Smooth muscle cell (in vitro differentiated cells): Measurements from ENCODE around the gene ICAM5. TPM values are rescaled to one million over a fixed set of nuclear protein-coding genes. Genes with fewer than 3 reads are reported as not detected.
A peak's percentile ranks its signal among the peaks of the same experiment; 100 is the strongest.

Source experiments
- DNase-seq: peaks from one replicate; lab custom pipeline; 2025; ENCODE audit not compliant: unreplicated experiment; lab: John Stamatoyannopoulos, UW
- H2AFZ ChIP-seq: fragments of 200-600 bp; sonication (generic); 2 replicates; pipeline ENCODE4 v1.6.0; 2016; ENCODE audit warnings: antibody characterized with exemption, low read depth, mild to moderate bottlenecking
- H3F3A ChIP-seq: fragments of 200-600 bp; sonication (generic); 2 replicates; pipeline ENCODE4 v1.6.0; 2017; ENCODE audit warnings: antibody characterized with exemption, low read depth
- H3K27ac ChIP-seq: fragments of 200-600 bp; sonication (generic); 2 replicates; pipeline ENCODE4 v1.5.1; 2016; ENCODE audit warnings: low read depth, mild to moderate bottlenecking
- H3K27me3 ChIP-seq: fragments of 200-600 bp; sonication (generic); 2 replicates; pipeline ENCODE4 v1.6.1; 2016; ENCODE audit warnings: low read depth, mild to moderate bottlenecking
- H3K36me3 ChIP-seq: fragments of 200-600 bp; sonication (generic); 2 replicates; pipeline ENCODE4 v1.5.1; 2016; ENCODE audit warnings: low read depth
- H3K4me1 ChIP-seq: fragments of 200-600 bp; sonication (generic); 2 replicates; pipeline ENCODE4 v1.5.1; 2016; ENCODE audit warnings: low read depth
- H3K4me2 ChIP-seq: fragments of 200-600 bp; sonication (generic); 2 replicates; pipeline ENCODE4 v1.6.0; 2016; ENCODE audit warnings: mild to moderate bottlenecking
- H3K4me3 ChIP-seq: fragments of 200-600 bp; sonication (generic); 2 replicates; pipeline ENCODE4 v1.5.1; 2016; ENCODE audit warnings: mild to moderate bottlenecking
- H3K79me2 ChIP-seq: fragments of 200-600 bp; sonication (generic); 2 replicates; pipeline ENCODE4 v1.6.0; 2016; ENCODE audit warnings: low read depth, mild to moderate bottlenecking
- H3K9ac ChIP-seq: fragments of 200-600 bp; sonication (generic); 2 replicates; pipeline ENCODE4 v1.6.0; 2016; ENCODE audit warnings: low read depth
- H3K9me3 ChIP-seq: fragments of 200-600 bp; sonication (generic); replicated peaks from 2 replicates; pipeline ENCODE4 v1.5.1; 2016; ENCODE audit warnings: low read depth
- H4K20me1 ChIP-seq: fragments of 200-600 bp; sonication (generic); 2 replicates; pipeline ENCODE4 v1.6.0; 2016; ENCODE audit warnings: low read depth
- WGBS: methylation state at CpG from one replicate; pipeline ENCODE4 v1.1.7; 2016; ENCODE audit warnings: low lambda C conversion rate; 5-methylcytosine and 5-hydroxymethylcytosine counted together
- polyA plus RNA-seq: library from polyadenylated mRNA; unstranded; fragments of >200 nt; fragmentation: Nextera tagmentation; extraction: Ambion mirVana; gene quantifications from 2 replicates; pipeline ENCODE4 v1.2.1, GENCODE V29; 2016
- total RNA-seq: library from RNA; depleted of rRNA; stranded (reverse); fragments of >200 nt; gene quantifications from 2 replicates; pipeline ENCODE4 v1.2.3, GENCODE V29; 2014
- TF ChIP-seq, protein P1 (sequence below): fragments of 200-600 bp; sonication (generic); IDR thresholded peaks from 2 replicates; pipeline ENCODE4 v1.5.1; 2017; ENCODE audit warnings: borderline replicate concordance, mild to moderate bottlenecking, antibody characterized with exemption; ENCODE audit not compliant: insufficient read depth, poor library complexity, severe bottlenecking

ICAM5 gene
- total and polyA plus RNA-seq, 2 experiments from 2014 or later = 4.0 to 4.4 TPM

DNA sequence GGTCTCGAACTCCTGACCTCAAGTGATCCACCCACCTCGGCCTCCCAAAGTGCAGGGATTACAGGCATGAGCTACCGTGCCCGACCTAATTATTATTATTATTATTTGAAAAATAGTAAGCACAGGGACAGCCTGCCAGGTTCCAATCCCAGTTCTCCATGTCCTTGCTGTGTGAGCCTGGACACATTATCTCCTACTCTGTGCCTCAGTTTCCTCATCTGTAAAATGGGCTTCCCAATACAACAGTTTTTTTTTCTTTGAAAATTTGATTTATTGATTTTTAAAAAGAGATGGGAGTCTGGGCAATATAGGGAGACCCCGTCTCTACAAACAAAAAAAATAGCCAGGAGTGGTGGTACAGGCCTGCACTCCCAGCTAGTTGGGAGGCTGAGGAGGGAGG, 16.6 kb downstream of the ICAM5 start:
- no peak overlapping the region for H2AFZ ChIP-seq
- DNase-seq = no peak
- no peaks in the 10 kb centered on the region for H3K27me3 ChIP-seq
- TF ChIP-seq, protein P1, sequence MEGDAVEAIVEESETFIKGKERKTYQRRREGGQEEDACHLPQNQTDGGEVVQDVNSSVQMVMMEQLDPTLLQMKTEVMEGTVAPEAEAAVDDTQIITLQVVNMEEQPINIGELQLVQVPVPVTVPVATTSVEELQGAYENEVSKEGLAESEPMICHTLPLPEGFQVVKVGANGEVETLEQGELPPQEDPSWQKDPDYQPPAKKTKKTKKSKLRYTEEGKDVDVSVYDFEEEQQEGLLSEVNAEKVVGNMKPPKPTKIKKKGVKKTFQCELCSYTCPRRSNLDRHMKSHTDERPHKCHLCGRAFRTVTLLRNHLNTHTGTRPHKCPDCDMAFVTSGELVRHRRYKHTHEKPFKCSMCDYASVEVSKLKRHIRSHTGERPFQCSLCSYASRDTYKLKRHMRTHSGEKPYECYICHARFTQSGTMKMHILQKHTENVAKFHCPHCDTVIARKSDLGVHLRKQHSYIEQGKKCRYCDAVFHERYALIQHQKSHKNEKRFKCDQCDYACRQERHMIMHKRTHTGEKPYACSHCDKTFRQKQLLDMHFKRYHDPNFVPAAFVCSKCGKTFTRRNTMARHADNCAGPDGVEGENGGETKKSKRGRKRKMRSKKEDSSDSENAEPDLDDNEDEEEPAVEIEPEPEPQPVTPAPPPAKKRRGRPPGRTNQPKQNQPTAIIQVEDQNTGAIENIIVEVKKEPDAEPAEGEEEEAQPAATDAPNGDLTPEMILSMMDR = no peak
- H3F3A ChIP-seq = no peaks in the 10 kb centered on the region
- no peaks in the 10 kb centered on the region for H3K4me1 ChIP-seq
- H4K20me1 ChIP-seq = no peaks in the 10 kb centered on the region
- no peaks in the 10 kb centered on the region for H3K79me2 ChIP-seq
- H3K36me3 ChIP-seq = no peaks in the 10 kb centered on the region
- H3K9ac ChIP-seq = no peak overlapping the region
- 94% methylated on average over 5 of the region's 5 CpGs for WGBS
- H3K9me3 ChIP-seq = no peaks in the 10 kb centered on the region
- no peak overlapping the region for H3K4me2 ChIP-seq
- H3K4me3 ChIP-seq = no peak overlapping the region
- no peak overlapping the region for H3K27ac ChIP-seq

DNA sequence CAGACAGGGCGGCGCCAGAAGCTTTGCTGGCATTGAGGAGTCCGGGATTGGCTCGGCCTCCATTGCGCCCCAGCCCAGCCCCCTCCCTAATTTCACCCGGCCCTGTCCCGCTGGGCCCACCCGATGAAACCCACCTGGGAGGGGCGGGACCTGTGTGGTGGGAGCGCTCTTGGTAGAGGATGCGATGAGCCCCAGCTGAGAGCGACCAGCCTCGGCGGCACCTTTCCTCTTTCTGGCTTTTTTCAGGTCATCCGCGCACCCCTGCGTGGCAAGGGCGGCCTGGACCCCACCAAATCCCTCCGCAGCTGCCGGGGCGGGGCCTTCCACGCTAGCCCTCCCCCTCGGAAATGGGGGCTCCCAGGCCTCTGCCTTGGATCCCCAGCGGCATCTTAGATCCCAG, 19.7 kb downstream of the ICAM5 start, which contains the start of gene ZGLP1:
Gene ZGLP1 (minus strand): TSS at position 393 of the 400 bp plus-strand sequence.
- Histone ChIP-seq H3K4me2 (no peak within 1 kb of the TSS), H3K4me3 (no peak within 1 kb of the TSS), H3K36me3 (no peaks in the 10 kb centered on the region), H3K9ac (no peak within 1 kb of the TSS), H3K27me3 (no peaks in the 10 kb centered on the region), H3K4me1 (peaks cover under 1% of the 10 kb centered on the region), H4K20me1 (no peaks in the 10 kb centered on the region), H3F3A (no peaks in the 10 kb centered on the region), H3K9me3 (no peaks in the 10 kb centered on the region), H3K79me2 (no peaks in the 10 kb centered on the region), H3K27ac (no peak within 1 kb of the TSS), H2AFZ (no peak within 1 kb of the TSS)
- TF ChIP-seq, protein P1 = no peak
- 96% methylated on average over 22 of the region's 24 CpGs for WGBS
- no peak for DNase-seq

DNA sequence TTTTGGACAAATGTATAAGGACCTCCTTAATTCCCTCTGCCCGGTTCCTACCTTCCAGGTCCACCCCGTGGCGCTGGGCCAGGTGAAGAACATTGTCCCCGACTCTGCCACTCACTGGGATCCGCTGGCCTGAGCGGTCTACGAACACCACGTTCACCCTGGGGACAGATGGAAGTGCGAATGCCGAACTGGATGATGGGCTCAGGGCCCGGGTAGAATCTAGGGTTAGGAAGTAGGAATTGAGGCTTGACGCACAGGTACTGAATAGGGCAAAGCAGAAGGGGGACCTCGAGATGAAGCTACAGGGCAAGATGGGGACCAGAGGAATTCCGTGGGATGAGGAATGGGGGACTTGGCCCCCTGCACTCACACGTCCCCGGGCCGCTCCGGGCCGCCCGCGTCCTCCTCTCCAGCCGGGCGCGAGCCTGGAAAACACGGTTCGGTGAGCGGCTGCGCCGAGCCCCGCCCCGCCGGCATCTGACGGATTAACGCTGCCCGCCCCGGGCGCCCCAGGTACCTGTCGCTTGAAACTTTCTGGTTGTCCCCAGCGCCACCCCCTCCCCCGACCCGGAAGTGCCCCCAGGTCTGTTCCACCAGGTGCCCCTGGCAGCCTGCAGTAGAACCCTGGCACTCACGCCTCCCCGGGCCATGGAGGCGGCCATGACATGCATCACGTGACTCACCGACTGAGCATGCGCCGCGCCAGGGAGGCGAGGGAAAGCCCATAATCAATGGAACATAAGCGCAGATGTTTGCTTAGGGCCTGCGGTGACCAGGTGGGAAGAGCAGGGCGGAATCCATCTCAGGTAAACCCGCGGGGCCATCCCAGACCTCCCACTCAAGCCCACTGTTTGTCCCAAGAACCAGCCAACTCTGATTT, 25.8 kb downstream of the ICAM5 start, which contains the start of gene FDX2:
Gene FDX2 (minus strand): TSS at position 681 of the 880 bp plus-strand sequence. CDS start 19 bp downstream, at position 662.
- DNase-seq = peak; percentile 74
- Histone ChIP-seq H3K27me3 (no peaks in the 10 kb centered on the region), H3K9ac (peak within 1 kb of the TSS; percentile 69), H2AFZ (peak within 1 kb of the TSS; percentile 84), H4K20me1 (no peaks in the 10 kb centered on the region), H3K9me3 (no peaks in the 10 kb centered on the region), H3K27ac (peak within 1 kb of the TSS; percentile 14), H3K4me1 (peaks cover 10% of the 10 kb centered on the region), H3K4me3 (peak within 1 kb of the TSS; percentile 93), H3K79me2 (no peaks in the 10 kb centered on the region), H3K4me2 (peak within 1 kb of the TSS; percentile 97), H3K36me3 (no peaks in the 10 kb centered on the region), H3F3A (peaks cover 7% of the 10 kb centered on the region)
- TF ChIP-seq, protein P1 = no peak
- WGBS = 4% methylated on average over 37 of the region's 55 CpGs
